Activated CD4-positive, CD25-positive, alpha-beta regulatory T cell treated with anti-CD3 and anti-CD28 coated beads, Interleukin-2, amount 50 U/mL, for 24 hours (primary cell): ENCODE results near the gene GAREM1.
"Not testable (repeated sequence)": the region's sequence is repeated elsewhere in the genome, so short reads cannot be mapped to it uniquely, and the experiment has no call there.

Experiments used
- ATAC-seq, 2 donors: fragments of 150-1000 bp; cut with Tn5 transposase; one replicate each; pipeline ENCODE4 v1.10.0; 2021; ENCODE audit warnings: mild to moderate bottlenecking in 1 of 2, moderate library complexity in 1 of 2

Gene GAREM1

GRCh38 chr18:32366586-32367538 lies 103.8 kb downstream of the GAREM1 start:
- no peak for ATAC-seq

GRCh38 chr18:32362484-32362883 lies 108.2 kb downstream of the GAREM1 start:
- ATAC-seq, result no peak

GRCh38 chr18:32360682-32361345 lies 109.9 kb downstream of the GAREM1 start:
- no peak for ATAC-seq

GRCh38 chr18:32358529-32358928 lies 112.2 kb downstream of the GAREM1 start:
- ATAC-seq, result no peak

- ATAC-seq, result no peak
Observed at GRCh38 chr18:32358075-32358474, 112.6 kb downstream of the GAREM1 start.

GRCh38 chr18:32355896-32356295 lies 114.8 kb downstream of the GAREM1 start:
- ATAC-seq, result no peak

- no peak for ATAC-seq
Observed at GRCh38 chr18:32354518-32354917, 116.2 kb downstream of the GAREM1 start.

- no peak for ATAC-seq
Observed at GRCh38 chr18:32353257-32353656, 117.4 kb downstream of the GAREM1 start.

GRCh38 chr18:32351032-32351431 lies 119.7 kb downstream of the GAREM1 start:
- ATAC-seq, result no peak

- no peak for ATAC-seq
Observed at GRCh38 chr18:32349728-32350395, 120.8 kb downstream of the GAREM1 start.

GRCh38 chr18:32346671-32347070 lies 124.0 kb downstream of the GAREM1 start:
- no peak for ATAC-seq

GRCh38 chr18:32343634-32344033 lies 127.0 kb downstream of the GAREM1 start:
- no peak for ATAC-seq

GRCh38 chr18:32341112-32341511 lies 129.6 kb downstream of the GAREM1 start:
- not testable (repeated sequence) for ATAC-seq

GRCh38 chr18:32339045-32339444 lies 131.6 kb downstream of the GAREM1 start:
- ATAC-seq, result no peak

GRCh38 chr18:32337821-32338220 lies 132.9 kb downstream of the GAREM1 start:
- no peak for ATAC-seq

GRCh38 chr18:32337347-32337746 lies 133.3 kb downstream of the GAREM1 start:
- no peak for ATAC-seq

- no peak for ATAC-seq
Observed at GRCh38 chr18:32335228-32335627, 135.5 kb downstream of the GAREM1 start.

GRCh38 chr18:32333781-32334180 lies 136.9 kb downstream of the GAREM1 start:
- ATAC-seq, result no peak

- no peak for ATAC-seq
Observed at GRCh38 chr18:32332708-32333107, 138.0 kb downstream of the GAREM1 start.

- ATAC-seq, result no peak
Observed at GRCh38 chr18:32328974-32329373, 141.7 kb downstream of the GAREM1 start.

GRCh38 chr18:32328379-32328778 lies 142.3 kb downstream of the GAREM1 start:
- ATAC-seq, result no peak

GRCh38 chr18:32326450-32327308 lies 144.0 kb downstream of the GAREM1 start:
- no peak for ATAC-seq
